ENCODE results near the gene KDF1.
A peak's percentile ranks its signal among the peaks of the same experiment; 100 is the strongest.

The KDF1 gene

GRCh38 chr1:26913389-26913753 lies 46.9 kb downstream of the KDF1 start:
- no peak for DNase-seq

- DNase-seq, result no peak
Measured at GRCh38 chr1:26912147-26912490, 48.1 kb downstream of the KDF1 start.

GRCh38 chr1:26911399-26912146 lies 48.7 kb downstream of the KDF1 start:
- DNase-seq, result no peak

DNA sequence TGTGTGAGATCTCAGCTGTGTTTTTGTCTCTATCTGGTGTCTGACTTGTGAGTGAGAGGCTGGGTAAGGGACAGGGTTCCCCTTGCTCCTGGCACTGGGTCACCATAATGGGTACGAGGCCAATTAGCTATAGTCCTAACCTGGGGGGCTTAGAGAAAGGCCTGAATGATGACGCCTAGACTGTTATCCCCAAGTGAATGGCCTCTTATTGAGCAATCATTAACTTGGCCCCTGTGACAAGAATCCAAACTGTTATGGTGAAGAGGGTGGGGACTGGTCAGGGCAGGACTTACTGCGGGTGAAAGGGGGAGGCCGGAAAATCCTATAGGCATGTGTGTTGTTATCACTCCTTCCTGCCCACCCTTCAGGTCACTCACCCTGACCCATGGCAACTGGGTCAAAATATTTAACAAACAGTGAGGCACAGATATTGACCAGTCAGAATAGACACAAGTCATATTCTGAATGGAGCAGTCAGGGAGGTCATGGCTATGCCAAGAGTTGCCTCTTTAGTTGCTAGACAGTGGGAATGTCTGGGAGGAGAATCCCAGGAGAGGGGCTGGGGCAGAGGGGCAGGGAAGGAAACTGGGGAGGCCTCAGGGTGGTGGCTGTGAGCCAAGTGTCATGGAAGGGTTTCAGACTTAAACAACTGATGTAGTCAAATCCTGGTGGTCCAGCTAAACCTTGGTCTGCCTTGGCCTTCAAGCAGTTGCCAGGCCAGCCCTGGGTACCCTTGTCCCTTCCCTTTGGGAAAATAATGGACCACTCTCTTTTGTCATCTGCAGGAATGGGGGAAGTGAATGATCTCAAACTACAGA lies 49.7 kb downstream of the KDF1 start:
- DNase-seq, result no peak

- no peak for DNase-seq
Measured at GRCh38 chr1:26909951-26910342, 50.3 kb downstream of the KDF1 start.

DNA sequence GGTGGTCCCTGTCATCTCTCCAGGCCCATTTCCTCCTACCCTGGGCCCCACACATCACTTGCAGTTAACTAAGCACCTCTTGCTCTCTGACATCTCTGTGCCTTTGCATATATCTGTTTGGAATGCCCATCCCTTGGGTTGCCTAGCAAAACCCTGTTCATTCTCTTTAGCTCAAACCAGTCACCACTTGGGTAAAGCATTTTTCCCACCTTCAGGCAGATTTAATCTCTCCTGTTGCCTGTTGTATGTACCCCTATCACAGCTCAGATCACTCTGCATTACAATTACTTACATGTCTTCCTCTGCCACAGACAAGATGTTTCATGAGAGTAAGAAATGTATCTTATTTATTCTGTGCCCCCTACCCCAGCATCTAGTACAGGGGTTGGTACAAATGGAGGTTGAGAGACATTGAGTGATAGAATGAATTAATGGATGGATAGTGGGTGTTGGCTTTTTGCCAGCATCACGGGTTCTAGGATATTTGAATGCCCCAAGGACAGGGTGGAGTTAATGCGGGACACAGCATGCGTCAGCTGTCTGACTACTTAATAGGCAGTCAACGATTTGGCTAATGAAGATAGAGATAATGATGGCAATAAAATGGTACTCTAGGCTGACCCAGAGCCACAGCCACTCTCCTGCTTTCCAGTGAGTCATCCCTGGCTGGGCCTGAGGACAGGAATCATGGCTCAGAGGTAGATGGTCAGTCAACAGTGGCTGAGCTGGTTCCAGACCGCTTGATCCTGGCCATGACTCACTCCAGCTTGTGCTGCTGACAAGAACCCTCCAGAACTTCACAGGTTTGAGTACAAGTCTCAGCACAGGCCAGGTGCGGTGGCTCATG lies 53.0 kb downstream of the KDF1 start:
- no peak for DNase-seq

DNA sequence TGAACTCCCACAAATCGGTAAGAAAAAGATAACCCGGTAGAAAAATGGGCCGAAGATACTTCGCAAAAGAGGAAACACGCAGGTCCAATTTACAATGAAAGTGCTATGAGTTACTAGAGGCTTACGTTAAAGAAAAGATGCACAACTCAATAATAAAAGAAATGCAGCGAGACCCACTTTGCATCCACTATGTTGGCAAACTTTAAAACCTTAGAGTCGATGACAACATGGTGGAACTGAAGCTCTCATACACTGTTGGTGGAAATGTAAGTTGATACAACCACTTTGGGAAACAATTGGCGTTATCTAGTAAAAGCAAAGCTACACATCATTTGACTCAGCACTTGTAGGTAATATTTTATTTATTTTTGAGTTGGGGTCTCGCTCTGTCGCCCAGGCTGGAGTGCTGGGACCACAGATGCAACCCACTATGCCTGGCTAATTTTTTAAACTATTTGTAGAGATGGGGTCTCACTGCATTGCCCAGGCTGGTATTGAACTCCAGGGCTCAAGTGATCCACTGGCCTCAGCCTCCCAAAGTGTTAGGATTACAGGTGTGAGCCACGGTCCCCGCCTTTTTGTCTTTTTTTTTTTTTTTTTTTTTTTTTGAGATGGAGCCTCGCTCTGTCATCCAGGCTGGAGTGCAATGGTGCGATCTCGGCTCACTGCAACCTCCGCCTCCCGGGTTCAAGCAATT lies 59.3 kb downstream of the KDF1 start:
- DNase-seq, result no peak

DNA sequence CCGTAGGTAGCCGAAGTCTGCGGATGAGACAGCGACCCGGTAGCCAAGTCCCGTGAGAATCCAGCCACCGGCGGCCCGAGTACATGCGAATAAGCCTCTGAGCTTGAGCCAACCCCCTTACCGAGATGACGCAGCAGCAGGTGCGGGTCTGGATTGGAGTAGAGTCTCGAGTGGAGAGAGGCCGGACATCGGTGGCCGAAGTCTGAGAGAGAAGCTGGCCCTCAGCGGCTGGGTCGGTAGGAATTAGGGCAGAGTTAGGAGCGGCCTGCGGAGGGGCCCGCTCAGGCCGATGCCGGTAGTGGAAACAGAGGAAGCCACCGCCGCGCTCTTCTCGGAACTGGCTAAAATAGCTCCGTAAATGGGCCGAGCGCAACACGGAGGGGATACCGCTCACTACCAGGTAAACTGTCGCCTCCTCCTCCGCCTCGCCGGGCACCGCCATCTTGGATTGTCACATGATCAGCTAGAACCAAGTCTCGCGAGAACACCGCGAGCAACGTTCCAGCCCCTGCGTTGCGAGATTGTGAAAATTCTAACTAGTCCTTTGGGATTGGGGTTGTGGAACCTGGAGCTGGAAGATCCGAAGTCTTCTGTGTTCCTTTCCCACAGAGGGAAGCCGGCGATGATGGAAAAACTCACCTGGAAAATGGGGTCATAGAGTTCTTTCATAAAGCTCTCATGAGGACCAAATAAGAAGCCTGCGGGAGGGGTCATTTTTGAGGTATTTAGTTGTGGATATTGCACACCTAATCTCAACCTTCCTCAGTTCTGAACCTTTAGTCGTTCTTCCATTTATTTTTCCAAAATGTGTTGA lies 60.1 kb downstream of the KDF1 start, which contains the start of gene GPATCH3:
Gene GPATCH3, minus strand, starts transcription at position 467 of the 814 bp plus-strand sequence. Its CDS starts 25 bp downstream, at position 442.
- DNase-seq, result peak; percentile 89 to 91
